ENCODE results near the gene RABIF. TPM values are rescaled to one million over a fixed set of nuclear protein-coding genes. Genes with fewer than 3 reads are reported as not detected.
A peak's percentile ranks its signal among the peaks of the same experiment; 100 is the strongest.

Gene RABIF
- total RNA-seq, 1 donor from 2014 or later = 7.4 TPM

DNA sequence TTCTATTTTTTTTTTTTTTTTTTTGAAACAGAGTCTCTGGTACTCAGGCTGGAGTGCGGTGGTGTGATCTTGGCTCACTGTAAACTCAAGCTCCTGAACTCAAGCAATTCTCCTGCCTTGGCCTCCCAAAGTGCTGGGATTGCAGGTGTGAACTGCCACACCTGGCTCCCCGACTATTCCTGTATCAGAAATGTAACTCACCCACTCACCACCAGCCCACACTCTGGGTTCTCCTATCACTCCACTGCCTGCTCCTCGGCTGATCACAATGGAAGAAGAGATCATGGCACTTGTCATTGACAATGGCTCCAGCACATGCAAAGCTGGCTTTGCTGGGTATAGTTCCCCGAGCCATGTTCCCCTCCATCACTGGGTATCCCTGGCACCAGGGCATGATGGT, 15.9 kb downstream of the RABIF start:
- intact Hi-C loops (cut with DNase I) = no loop called here
- H3K27me3 ChIP-seq = no peaks in the 10 kb centered on the region

DNA sequence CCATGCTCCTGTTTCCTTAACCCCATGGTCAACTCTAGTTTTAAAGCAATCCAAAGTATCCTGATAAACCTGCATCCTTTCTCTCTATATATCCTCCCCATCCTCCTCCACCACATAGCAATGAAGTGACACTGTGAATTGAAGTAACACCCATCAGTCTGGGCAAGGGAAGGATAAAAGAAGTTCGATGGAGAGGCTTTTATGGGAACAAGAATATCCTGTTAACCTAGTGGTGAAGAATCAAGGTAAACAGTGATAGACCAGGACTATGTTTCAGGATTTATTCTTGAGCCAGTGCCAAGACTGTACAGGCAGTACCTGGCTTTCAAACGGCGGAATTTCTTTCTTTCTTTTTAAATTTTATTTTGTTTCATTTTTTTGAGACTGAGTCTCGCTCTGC, 17.6 kb downstream of the RABIF start:
- Histone ChIP-seq H3K27ac (no peak overlapping the region), H3K9me3 (no peaks in the 10 kb centered on the region)
- TF ChIP-seq, protein P1, sequence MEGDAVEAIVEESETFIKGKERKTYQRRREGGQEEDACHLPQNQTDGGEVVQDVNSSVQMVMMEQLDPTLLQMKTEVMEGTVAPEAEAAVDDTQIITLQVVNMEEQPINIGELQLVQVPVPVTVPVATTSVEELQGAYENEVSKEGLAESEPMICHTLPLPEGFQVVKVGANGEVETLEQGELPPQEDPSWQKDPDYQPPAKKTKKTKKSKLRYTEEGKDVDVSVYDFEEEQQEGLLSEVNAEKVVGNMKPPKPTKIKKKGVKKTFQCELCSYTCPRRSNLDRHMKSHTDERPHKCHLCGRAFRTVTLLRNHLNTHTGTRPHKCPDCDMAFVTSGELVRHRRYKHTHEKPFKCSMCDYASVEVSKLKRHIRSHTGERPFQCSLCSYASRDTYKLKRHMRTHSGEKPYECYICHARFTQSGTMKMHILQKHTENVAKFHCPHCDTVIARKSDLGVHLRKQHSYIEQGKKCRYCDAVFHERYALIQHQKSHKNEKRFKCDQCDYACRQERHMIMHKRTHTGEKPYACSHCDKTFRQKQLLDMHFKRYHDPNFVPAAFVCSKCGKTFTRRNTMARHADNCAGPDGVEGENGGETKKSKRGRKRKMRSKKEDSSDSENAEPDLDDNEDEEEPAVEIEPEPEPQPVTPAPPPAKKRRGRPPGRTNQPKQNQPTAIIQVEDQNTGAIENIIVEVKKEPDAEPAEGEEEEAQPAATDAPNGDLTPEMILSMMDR (IDR thresholded peaks at IDR 0.05) = no peak
- TF ChIP-seq POLR2AphosphoS5 (IDR thresholded peaks at IDR 0.05; ENCODE audit: insufficient read depth in 1 of 2, low read depth in 1 of 2) = peak in 1 of 2 donors; percentile 13

More for the DNA sequence above, 15.9 kb downstream of the RABIF start:
- H3K4me3 ChIP-seq = no peak overlapping the region
- DNase-seq (ENCODE audit: extremely low spot score in 2 of 2) = no peak
- H3K9me3 ChIP-seq = no peaks in the 10 kb centered on the region
- H3K27ac ChIP-seq = no peak overlapping the region
- H3K36me3 ChIP-seq = no peaks in the 10 kb centered on the region
- H3K4me1 ChIP-seq = no peaks in the 10 kb centered on the region
- no peak for TF ChIP-seq POLR2A (IDR thresholded peaks at IDR 0.05)
- TF ChIP-seq, protein P1 (IDR thresholded peaks at IDR 0.05) = no peak

DNA sequence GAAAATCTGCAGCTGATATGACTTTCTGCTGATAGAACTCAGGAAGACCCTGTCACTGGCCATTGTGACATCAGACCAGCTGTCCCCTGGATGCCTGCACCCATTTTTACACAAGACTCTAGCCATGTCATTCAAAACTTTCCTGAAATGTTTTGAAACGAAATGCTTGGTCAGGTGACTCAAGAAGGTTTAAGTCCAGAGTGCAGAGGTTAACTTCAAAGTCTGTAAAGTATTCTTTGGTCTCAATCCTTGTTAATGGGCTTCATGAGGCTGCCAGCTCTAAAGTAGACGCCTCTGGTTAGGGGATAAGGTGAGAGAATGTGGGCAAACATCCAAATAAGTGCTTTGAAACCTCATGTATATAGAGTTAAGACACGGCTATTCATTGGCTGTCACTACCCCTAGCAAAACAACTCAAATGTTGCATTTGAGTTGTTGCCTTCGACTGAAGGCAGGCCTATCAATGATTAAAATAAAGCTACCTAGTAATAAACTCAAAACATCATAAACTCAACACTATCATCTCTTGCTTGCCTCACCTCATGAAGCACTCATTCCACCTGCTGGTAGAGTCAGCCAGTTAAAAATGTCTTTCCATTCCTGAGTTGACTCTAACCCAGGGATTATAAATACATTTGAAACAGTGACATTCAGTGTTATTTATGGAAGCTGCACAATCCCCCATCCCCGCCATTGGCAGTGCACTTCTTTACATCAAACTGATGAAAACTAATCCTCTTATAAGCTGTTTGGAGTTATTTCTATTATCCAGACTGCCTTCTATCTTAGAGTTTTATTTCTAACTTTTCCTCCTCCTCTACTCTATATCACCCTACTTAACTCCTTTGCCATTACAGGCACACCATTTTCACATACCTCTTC, 26.0 kb downstream of the RABIF start:
- no peak overlapping the region for H3K27ac ChIP-seq
- H3K4me1 ChIP-seq = peaks cover 15% of the 10 kb centered on the region
- H3K4me3 ChIP-seq = no peak overlapping the region
- H3K27me3 ChIP-seq = no peaks in the 10 kb centered on the region
- TF ChIP-seq, protein P1 (IDR thresholded peaks at IDR 0.05) = no peak
- TF ChIP-seq POLR2AphosphoS5 (IDR thresholded peaks at IDR 0.05; ENCODE audit: insufficient read depth in 1 of 2, low read depth in 1 of 2) (no peak), POLR2A (IDR thresholded peaks at IDR 0.05) (no peak)
- no peak for DNase-seq (ENCODE audit: extremely low spot score in 2 of 2)
- H3K36me3 ChIP-seq = no peaks in the 10 kb centered on the region
- no peaks in the 10 kb centered on the region for H3K9me3 ChIP-seq
- intact Hi-C loops (cut with DNase I) = no loop called here

More for the DNA sequence above, 17.6 kb downstream of the RABIF start:
- Histone ChIP-seq H3K4me3 (no peak overlapping the region), H3K36me3 (no peaks in the 10 kb centered on the region), H3K27me3 (no peaks in the 10 kb centered on the region), H3K4me1 (no peaks in the 10 kb centered on the region)
- no peak for DNase-seq (ENCODE audit: extremely low spot score in 2 of 2)
- intact Hi-C loops (cut with DNase I) = no loop called here

- Histone ChIP-seq H3K27ac (peak overlapping the region; percentile 8), H3K4me1 (peaks cover 15% of the 10 kb centered on the region), H3K36me3 (no peaks in the 10 kb centered on the region), H3K27me3 (no peaks in the 10 kb centered on the region), H3K4me3 (peak overlapping the region; percentile 60 to 69), H3K9me3 (no peaks in the 10 kb centered on the region)
- DNase-seq (ENCODE audit: extremely low spot score in 2 of 2) = peak in 1 of 2 donors; percentile 90
- intact Hi-C loops (cut with DNase I) = no loop called here
- TF ChIP-seq, protein P1 (IDR thresholded peaks at IDR 0.05) = no peak
- TF ChIP-seq POLR2A (IDR thresholded peaks at IDR 0.05) (peak in 1 of 2 donors; percentile 32), POLR2AphosphoS5 (IDR thresholded peaks at IDR 0.05; ENCODE audit: insufficient read depth in 1 of 2, low read depth in 1 of 2) (peak; percentile 82 to 87)
These were observed 27.4 kb downstream of the RABIF start for GRCh38 chr1:202861420-202862132.

Measured in vagina (tissue), 2 donors.